NCI-H2227 treated with DMSO at 0.1 percent for 48 hours (cell line): Measurements from ENCODE around the gene EPHB2.

ENCODE experiments used
- DNase-seq: peaks from one replicate; lab custom pipeline; 2025; lab: John Stamatoyannopoulos, UW

EPHB2 gene

GRCh38 chr1:22803833-22804232 lies 93.2 kb downstream of the EPHB2 start:
- DNase-seq: no peak

GRCh38 chr1:22804406-22804805 lies 93.8 kb downstream of the EPHB2 start:
- DNase-seq: no peak

GRCh38 chr1:22804969-22805671 lies 94.5 kb downstream of the EPHB2 start:
- no peak for DNase-seq

- DNase-seq: no peak
Observed at GRCh38 chr1:22805672-22806038, 95.0 kb downstream of the EPHB2 start.

GRCh38 chr1:22806584-22806983 lies 95.9 kb downstream of the EPHB2 start:
- DNase-seq: no peak

GRCh38 chr1:22807340-22807739 lies 96.7 kb downstream of the EPHB2 start:
- no peak for DNase-seq

GRCh38 chr1:22808186-22808675 lies 97.6 kb downstream of the EPHB2 start:
- DNase-seq: no peak

- no peak for DNase-seq
Observed at GRCh38 chr1:22808676-22809483, 98.2 kb downstream of the EPHB2 start.

- DNase-seq: no peak
Observed at GRCh38 chr1:22809783-22810182, 99.1 kb downstream of the EPHB2 start.

- no peak for DNase-seq
Observed at GRCh38 chr1:22810378-22810777, 99.7 kb downstream of the EPHB2 start.

GRCh38 chr1:22812092-22812880 lies 101.6 kb downstream of the EPHB2 start:
- no peak for DNase-seq

GRCh38 chr1:22812993-22813790 lies 102.6 kb downstream of the EPHB2 start:
- DNase-seq: no peak

- no peak for DNase-seq
Observed at GRCh38 chr1:22814176-22815042, 103.8 kb downstream of the EPHB2 start.

GRCh38 chr1:22815043-22815365 lies 104.4 kb downstream of the EPHB2 start:
- DNase-seq: no peak

- no peak for DNase-seq
Observed at GRCh38 chr1:22815421-22816066, 104.9 kb downstream of the EPHB2 start.

GRCh38 chr1:22816067-22816775 lies 105.6 kb downstream of the EPHB2 start:
- no peak for DNase-seq

GRCh38 chr1:22816803-22817202 lies 106.2 kb downstream of the EPHB2 start:
- DNase-seq: no peak

GRCh38 chr1:22817462-22817861 lies 106.8 kb downstream of the EPHB2 start:
- DNase-seq: no peak

GRCh38 chr1:22818061-22818770 lies 107.6 kb downstream of the EPHB2 start:
- DNase-seq: no peak
